ENCODE results near the gene MRPL37.

- TF ChIP-seq, protein P1, sequence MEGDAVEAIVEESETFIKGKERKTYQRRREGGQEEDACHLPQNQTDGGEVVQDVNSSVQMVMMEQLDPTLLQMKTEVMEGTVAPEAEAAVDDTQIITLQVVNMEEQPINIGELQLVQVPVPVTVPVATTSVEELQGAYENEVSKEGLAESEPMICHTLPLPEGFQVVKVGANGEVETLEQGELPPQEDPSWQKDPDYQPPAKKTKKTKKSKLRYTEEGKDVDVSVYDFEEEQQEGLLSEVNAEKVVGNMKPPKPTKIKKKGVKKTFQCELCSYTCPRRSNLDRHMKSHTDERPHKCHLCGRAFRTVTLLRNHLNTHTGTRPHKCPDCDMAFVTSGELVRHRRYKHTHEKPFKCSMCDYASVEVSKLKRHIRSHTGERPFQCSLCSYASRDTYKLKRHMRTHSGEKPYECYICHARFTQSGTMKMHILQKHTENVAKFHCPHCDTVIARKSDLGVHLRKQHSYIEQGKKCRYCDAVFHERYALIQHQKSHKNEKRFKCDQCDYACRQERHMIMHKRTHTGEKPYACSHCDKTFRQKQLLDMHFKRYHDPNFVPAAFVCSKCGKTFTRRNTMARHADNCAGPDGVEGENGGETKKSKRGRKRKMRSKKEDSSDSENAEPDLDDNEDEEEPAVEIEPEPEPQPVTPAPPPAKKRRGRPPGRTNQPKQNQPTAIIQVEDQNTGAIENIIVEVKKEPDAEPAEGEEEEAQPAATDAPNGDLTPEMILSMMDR (IDR thresholded peaks at IDR 0.05; ENCODE audit: extremely low read depth in 1 of 2, insufficient read depth in 1 of 2, low read depth in 1 of 2, low read length in 2 of 2): no peak
- TF ChIP-seq POLR2A (IDR thresholded peaks at IDR 0.05; ENCODE audit: low read depth, low read length) (no peak), POLR2AphosphoS5 (IDR thresholded peaks at IDR 0.05; ENCODE audit: insufficient read depth, low read depth, low read length) (no peak), EZH2 (IDR thresholded peaks at IDR 0.05; ENCODE audit: borderline replicate concordance, low read depth, low read length, severe bottlenecking) (no peak), JUN (IDR thresholded peaks at IDR 0.05; ENCODE audit: borderline replicate concordance, insufficient read depth, insufficient read length, low read depth) (no peak)
- TF ChIP-seq, protein P2, sequence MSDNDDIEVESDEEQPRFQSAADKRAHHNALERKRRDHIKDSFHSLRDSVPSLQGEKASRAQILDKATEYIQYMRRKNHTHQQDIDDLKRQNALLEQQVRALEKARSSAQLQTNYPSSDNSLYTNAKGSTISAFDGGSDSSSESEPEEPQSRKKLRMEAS (IDR thresholded peaks at IDR 0.05; ENCODE audit: insufficient read depth, insufficient read length): no peak
Observed at GRCh38 chr1:54163051-54163450, 36.9 kb upstream of the MRPL37 start.

Data from endothelial cell of umbilical vein (primary cell).